Stimulated activated CD4-positive, alpha-beta T cell treated with anti-CD3 and anti-CD28 coated beads, Interleukin-15, amount 100 ng/mL, for 24 hours (primary cell): ENCODE measurements around the gene LDAF1.

Experiments
- DNase-seq: peaks from one replicate; pipeline ENCODE4 v3.0.0-alpha.2; 2020

LDAF1 gene

GRCh38 chr16:21197112-21197511 lies 38.6 kb downstream of the LDAF1 start:
- DNase-seq, result no peak

DNA sequence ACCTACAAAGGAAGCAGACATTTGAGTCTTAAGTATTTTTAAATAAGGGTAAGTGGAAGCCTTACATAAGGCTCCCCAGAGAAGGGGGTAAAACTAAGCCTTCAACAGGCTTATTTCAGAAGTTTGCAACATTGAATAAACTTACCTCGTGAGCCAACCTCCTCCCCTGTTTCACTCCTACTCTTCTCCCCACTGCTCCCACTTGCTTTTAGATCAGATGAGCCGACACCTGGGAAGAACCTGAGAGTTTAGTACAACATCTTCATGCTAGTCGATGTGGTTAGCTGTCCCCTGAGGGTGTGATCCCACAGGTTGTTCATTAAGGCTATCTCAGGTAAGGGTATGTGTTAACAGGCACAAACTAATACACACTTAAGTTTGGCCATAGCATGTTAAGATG lies 39.1 kb downstream of the LDAF1 start:
- no peak for DNase-seq

DNA sequence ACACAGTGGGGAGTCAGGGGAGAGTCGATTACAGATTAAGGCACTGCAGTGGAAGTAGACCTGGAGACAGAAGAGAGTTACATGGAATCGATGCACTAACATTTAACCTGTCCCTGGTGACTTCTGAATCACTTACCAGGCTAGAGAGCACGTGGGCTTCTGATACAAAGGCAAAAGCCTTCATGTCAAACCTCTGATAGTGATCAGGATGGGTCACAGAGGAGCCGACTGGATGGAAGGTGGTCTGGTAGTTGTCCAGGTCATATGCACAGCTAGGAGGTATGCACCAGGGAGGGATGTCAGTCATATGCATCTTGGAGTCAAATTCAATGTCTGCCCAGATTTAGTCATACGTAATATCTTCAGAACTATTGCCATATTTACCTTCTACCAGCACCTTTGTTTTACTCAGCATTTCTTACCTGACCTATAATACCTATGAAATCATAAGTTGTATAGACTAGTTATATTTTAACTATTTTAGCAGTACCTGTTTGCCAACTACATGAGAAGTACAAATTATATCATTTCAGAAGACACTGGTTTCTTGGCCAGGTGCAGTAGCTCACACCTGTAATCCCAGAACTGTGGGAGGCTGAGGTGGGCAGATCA lies 41.2 kb downstream of the LDAF1 start:
- no peak for DNase-seq

GRCh38 chr16:21203155-21203797 lies 44.8 kb downstream of the LDAF1 start:
- no peak for DNase-seq

DNA sequence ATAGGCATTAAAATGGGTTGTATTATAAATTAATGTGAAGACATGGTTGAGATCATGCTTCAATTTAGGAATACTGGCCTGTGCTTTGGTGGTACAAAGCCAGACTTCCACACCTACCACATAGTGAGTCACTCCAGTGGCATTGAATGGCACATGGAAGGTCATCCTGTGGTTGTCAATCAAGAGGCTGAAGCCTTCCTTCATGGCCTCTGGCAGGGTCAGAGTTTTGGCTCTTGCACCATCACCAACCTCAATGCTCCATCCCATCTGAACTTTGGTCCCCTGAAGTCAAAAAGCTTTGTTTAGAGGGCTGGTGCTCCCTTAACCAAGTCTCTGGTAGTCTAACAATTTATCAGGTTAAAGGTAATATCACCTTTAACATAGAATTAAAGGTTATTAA lies 46.8 kb downstream of the LDAF1 start:
- no peak for DNase-seq

DNA sequence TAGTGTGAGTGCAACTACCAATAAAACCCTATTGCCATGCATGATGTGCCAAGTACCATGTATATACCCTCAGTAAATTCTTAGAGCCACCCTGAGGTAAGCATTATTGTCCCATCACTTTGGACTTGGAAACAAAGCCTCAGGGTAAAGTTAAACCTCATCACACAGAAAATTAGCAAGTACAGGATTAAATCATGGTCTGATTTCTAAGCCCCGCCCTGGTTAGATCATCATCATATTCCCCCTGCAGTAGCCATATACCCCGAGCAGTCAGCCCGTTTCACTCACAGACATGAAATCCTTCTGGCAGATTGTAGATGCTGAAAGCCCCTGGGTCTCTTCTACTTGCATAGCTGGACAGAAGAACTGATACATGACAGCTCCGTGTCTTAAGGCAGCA lies 48.1 kb downstream of the LDAF1 start:
- no peak for DNase-seq

DNA sequence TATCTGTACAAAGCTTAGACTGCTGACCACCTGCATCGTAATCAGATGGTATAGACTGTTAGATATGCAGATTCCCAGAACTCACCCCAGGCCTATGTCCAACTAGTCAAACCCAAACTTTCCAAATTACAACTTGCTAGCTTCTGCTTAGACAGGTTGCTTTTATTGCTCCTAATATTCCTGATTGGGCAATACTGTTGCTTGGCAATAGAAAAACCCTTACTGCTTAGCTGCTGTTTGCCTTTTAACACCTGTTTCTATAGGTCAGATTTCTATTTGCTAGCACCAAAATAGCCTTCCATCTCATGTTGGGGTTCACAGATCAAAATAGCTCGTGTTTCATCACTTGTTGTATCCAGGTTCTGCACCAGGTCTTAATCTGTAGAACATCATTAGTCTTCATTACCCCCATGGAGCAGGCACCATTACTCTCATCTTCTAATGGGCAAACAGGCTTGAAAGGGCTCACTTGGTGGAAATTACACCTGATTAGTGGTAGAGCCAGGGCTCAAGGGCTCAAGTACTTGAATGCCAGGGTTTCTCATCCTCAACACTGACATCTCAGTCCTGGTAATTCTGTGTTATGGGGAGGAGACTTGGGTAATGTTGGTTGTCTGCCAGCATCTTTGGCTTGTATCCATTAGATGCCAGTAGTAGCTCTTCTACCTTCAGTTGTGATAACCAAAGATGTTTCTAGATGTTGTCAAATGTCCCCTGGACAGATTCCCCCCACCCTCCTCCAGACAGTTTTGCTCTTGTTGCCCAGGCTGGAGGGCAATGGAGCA lies 50.2 kb downstream of the LDAF1 start:
- no peak for DNase-seq

- DNase-seq, result no peak
These were observed 53.0 kb downstream of the LDAF1 start, which contains the start of gene ZP2 for GRCh38 chr16:21211486-21211885. Gene ZP2, minus strand, starts transcription at chr16:21211574. Its CDS starts 27 bp downstream, at chr16:21211547.

DNA sequence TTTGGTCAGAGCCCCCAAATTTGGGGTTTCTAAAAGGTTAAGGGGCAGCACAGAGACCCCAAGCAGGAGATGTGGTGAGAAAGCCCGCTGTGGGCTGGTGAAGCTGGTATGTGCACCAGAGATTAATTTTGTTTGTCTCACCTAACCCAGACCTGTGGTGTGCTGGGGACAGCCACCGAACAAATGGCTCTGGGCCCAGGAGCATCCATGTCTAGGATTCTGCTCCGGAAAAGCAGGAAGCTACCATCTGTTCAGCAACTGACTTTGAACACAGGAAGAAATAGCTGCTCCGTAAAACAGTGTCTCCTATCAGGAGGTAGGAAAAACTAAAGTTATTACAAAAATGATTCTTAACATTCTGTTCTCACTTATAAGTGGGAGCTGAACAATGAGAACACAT lies 55.6 kb downstream of the LDAF1 start:
- DNase-seq, result no peak

GRCh38 chr16:21217121-21217520 lies 58.6 kb downstream of the LDAF1 start:
- no peak for DNase-seq

- no peak for DNase-seq
These were observed 59.7 kb downstream of the LDAF1 start for GRCh38 chr16:21218153-21218552.

- no peak for DNase-seq
These were observed 61.1 kb downstream of the LDAF1 start for GRCh38 chr16:21219551-21219950.

DNA sequence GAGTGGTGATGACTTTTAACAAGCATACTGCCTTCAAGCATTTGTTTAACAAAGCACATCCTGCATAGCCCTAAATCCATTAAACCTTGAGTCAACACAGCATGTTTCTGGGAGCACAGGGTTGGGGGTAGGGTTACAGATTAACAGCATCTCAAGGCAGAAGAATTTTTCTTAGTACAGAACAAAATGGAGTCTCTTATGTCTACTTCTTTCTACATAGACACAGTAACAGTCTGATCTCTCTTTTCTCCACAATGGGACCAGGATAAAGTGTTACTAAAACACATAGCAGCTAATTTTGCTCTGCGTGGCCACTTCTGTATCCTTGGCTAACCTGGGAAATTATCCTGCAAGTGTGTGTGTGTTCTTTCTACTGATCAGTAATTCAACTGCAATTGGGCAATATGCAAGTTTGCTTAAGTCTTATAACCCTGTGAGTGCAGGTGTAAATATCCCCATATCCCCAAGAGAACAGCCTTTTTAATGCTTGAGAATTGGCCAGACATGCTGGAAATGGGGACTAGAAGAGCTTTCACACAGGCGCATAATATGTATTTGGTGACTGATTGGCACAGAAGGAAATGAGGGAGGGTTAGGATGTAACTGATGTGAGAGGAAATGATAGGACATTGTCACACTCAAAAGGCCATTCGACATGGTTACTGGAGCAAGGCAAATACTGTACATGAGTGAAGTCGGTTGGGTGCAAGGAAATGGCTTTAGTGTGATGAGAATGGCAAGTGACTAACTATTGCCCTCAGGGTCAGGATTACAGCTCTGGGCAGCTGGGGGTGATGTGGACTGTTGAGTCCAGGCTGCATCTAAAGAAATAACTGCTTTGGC lies 64.2 kb downstream of the LDAF1 start:
- no peak for DNase-seq

GRCh38 chr16:21223787-21224186 lies 65.3 kb downstream of the LDAF1 start:
- no peak for DNase-seq

DNA sequence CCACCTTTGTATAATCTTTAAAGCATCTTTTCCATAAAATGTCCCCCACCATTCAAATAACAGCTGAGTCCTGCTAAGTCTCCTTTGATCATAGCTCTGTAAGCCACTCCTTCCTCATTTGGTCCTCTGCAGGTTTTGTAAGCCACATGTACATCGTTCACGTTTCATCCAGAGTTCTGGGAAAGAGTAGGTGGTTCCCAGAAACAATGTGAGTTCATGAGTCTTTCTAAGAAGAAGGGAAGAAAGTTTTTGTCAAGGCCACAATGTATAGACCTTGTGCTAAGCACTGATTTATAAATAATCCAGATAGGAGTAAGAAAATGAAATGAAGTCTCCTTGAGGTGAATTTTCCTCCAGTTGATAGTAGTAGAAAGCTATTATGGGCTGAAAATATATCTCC lies 66.3 kb downstream of the LDAF1 start:
- no peak for DNase-seq

GRCh38 chr16:21226749-21227148 lies 68.3 kb downstream of the LDAF1 start:
- DNase-seq, result no peak

DNA sequence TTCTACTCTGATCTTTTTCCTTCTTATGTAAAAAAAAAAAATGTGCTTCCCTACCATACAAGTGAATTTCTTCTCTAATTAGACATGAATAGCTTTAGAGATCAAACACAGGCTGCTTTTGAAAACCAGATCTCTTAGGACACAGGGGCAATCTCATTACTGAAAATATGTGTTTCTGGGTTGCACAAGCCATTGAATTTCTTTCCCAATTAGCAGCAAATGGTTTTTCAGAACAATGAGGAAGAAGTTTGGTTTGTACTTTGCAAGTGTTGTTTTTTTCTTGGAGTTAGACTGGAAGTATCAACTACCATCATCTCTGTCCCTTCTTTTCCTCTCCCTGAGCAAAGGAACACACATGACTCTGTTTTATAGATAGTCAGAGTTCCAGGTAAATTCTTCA lies 69.4 kb downstream of the LDAF1 start:
- no peak for DNase-seq

- DNase-seq, result no peak
These were observed 69.9 kb downstream of the LDAF1 start for GRCh38 chr16:21228361-21228872.
